SK-N-MC (cell line): ENCODE measurements around the gene MRTFB.

Experiments used
- EZH2 ChIP-seq: fragments of 200-600 bp; sonication (generic); IDR thresholded peaks from one replicate; pipeline ENCODE4 v1.6.1; 2017; ENCODE audit warnings: antibody characterized with exemption
- FOXP2 ChIP-seq: optimal IDR thresholded peaks from 2 replicates; pipeline ENCODE3; 2011; ENCODE audit warnings: mild to moderate bottlenecking, moderate library complexity; ENCODE audit not compliant: insufficient read depth; ENCODE audit errors: extremely low read length, control extremely low read depth
- POLR2AphosphoS5 ChIP-seq: IDR thresholded peaks from 2 replicates; pipeline ENCODE4 v1.6.1; 2012; ENCODE audit warnings: mild to moderate bottlenecking, low read depth, low read length, borderline replicate concordance

DNA sequence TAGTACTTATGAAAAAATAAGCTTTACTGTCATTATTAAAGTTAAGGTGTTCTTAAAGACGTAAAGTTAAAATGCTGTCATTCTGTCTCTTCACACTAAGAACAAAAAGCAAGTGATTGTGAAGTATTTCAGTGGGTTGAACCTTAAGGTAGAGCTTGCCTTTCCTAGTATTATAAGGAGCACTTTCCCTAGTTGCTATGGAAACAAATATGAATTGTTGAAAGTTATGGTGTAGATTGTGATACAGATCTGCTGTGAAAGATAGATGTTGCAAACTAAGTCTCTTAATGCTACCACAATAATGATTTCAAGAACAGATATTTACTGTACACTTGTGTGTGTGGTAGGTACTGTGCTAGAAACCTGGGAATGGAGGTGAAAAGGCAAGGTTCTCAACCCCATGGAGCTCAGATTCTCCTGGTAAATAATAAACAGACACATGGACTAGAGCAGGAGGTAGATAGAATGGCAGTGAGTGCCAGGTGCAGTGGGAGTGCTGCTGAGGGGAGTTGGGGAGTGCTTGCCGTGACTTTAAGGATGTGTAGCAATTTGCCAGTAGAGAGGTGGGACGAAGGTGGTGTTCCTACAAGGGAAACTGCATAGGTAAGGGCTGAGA is 34.7 kb downstream of the MRTFB start:
- no peak for TF ChIP-seq EZH2
- no peak for TF ChIP-seq POLR2AphosphoS5
- TF ChIP-seq FOXP2, result no peak
